Gastrocnemius medialis (tissue), 4 donors: Measurements from ENCODE around the gene HOXA9. TPM values are rescaled to one million over a fixed set of nuclear protein-coding genes. Genes with fewer than 3 reads are reported as not detected.
A peak's percentile ranks its signal among the peaks of the same experiment; 100 is the strongest.

Source experiments
- ATAC-seq, 2 donors: fragments of 150-250 bp; one replicate each; pipeline ENCODE4 v1.9.1; 2016
- DNase-seq, 2 donors: peaks; one replicate each; pipeline ENCODE4 v3.0.0-alpha.2; 2019
- H3K27ac ChIP-seq, 4 donors: fragments of 200-600 bp; sonication (generic); 1 replicate in 1 of 4; 2 replicates in 3 of 4; pipeline ENCODE4 v1.5.1; 2016 to 2018; ENCODE audit warnings: mild to moderate bottlenecking in 2 of 4, moderate library complexity in 1 of 4
- H3K27me3 ChIP-seq, 3 donors: fragments of 200-600 bp; sonication (generic) in 2 of 3; 1 replicate in 1 of 3; 2 replicates in 2 of 3; pipeline versions ENCODE4 v1.5.1 to v1.6.0; 2016 to 2019; ENCODE audit warnings: mild to moderate bottlenecking in 1 of 3, moderate library complexity in 1 of 3
- H3K36me3 ChIP-seq, 2 donors: fragments of 200-600 bp; sonication (generic) in 1 of 2; one replicate each; pipeline ENCODE4 v1.5.1; 2017 to 2018
- H3K4me1 ChIP-seq, 2 donors: fragments of 200-600 bp; sonication (generic) in 1 of 2; one replicate each; pipeline ENCODE4 v1.5.1; 2016 to 2017; ENCODE audit warnings: mild to moderate bottlenecking in 2 of 2
- H3K4me3 ChIP-seq, 4 donors: fragments of 200-600 bp; sonication (generic) in 3 of 4; 1 replicate in 1 of 4; 2 replicates in 3 of 4; pipeline ENCODE4 v1.5.1; 2016 to 2019; ENCODE audit warnings: mild to moderate bottlenecking in 2 of 4
- H3K9me3 ChIP-seq, 3 donors: fragments of 200-600 bp; sonication (generic) in 2 of 3; 1 replicate in 1 of 3; 2 replicates in 2 of 3; pipeline ENCODE4 v1.5.1; 2016 to 2019
- POLR2A ChIP-seq, 2 donors: fragments of 450-650 bp; IDR thresholded peaks; one replicate each; pipeline ENCODE4 v1.6.1; 2017; ENCODE audit warnings: antibody characterized with exemption in 2 of 2, mild to moderate bottlenecking in 2 of 2, moderate library complexity in 2 of 2
- in situ Hi-C, 4 donors: fragments of 200-750 bp; cut with MboI; loops; one replicate each; pipeline versions ENCODE4 v1.15.0 to v1.8.0; 2017; ENCODE audit warnings: low sequenced_read_pairs in 4 of 4
- intact Hi-C: fragments of 100-400 bp; cut with DNase I; formaldehyde crosslinking; loops from one replicate; pipeline ENCODE4 v1.15.1; 2023; ENCODE audit warnings: low total_unique reads
- total RNA-seq, 4 donors: library from RNA; depleted of rRNA; stranded (reverse); fragments of >200 nt; gene quantifications; one replicate each; pipeline versions ENCODE4 v1.1.0 to v1.2.3, GENCODE V29; 2016
- TF ChIP-seq, protein P1 (sequence below), 5 experiments: fragments of 450-650 bp in 3 of 5; fragments of 200-600 bp in 2 of 5; sonication (generic) in 2 of 5; IDR thresholded peaks in 4 of 5; conservative IDR thresholded peaks in 1 of 5; 1 replicate in 4 of 5; 2 replicates in 1 of 5; pipeline ENCODE4 v1.5.1; 2016 to 2019; ENCODE audit warnings: antibody characterized with exemption in 5 of 5, mild to moderate bottlenecking in 3 of 5, moderate library complexity in 3 of 5

Gene HOXA9
- total RNA-seq, 4 donors from 2014 or later = 18.9 to 30.3 (median 19.5) TPM

DNA sequence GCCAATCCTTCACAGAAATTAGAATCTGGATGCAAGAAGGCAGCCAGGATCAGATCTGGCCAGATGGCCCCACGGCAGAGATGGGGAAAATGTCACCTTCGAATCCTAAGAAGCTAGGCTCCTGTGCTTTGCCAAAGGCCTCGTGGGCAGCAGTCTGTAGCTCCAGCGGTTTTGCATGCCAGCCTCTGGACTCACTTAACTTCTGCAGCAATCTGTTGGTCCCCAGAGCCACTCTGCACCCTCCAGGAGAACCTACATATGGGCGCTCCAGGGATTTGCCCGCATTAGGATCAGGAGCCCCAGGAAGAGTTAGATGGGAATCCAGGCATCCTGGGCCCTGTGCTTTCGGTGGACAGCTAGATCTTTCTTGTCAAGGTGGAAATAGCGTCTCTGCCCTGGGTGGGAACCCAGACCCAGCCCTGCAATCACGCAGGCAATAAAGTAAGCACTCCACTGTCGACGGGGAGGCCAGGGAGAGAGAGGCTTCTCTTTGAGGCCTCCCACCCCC is 44.6 kb upstream of the HOXA9 start:
- H3K27me3 ChIP-seq = peaks cover 19 to 48% (median 45%) of the 10 kb centered on the region in 3 donors
- no peak for DNase-seq
- ATAC-seq = no peak
- TF ChIP-seq POLR2A (IDR thresholded peaks at IDR 0.05) = no peak
- TF ChIP-seq, protein P1, sequence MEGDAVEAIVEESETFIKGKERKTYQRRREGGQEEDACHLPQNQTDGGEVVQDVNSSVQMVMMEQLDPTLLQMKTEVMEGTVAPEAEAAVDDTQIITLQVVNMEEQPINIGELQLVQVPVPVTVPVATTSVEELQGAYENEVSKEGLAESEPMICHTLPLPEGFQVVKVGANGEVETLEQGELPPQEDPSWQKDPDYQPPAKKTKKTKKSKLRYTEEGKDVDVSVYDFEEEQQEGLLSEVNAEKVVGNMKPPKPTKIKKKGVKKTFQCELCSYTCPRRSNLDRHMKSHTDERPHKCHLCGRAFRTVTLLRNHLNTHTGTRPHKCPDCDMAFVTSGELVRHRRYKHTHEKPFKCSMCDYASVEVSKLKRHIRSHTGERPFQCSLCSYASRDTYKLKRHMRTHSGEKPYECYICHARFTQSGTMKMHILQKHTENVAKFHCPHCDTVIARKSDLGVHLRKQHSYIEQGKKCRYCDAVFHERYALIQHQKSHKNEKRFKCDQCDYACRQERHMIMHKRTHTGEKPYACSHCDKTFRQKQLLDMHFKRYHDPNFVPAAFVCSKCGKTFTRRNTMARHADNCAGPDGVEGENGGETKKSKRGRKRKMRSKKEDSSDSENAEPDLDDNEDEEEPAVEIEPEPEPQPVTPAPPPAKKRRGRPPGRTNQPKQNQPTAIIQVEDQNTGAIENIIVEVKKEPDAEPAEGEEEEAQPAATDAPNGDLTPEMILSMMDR (IDR thresholded peaks at IDR 0.05 in 4 of 5, conservative IDR thresholded peaks at IDR 0.05 in 1 of 5) = no peak
- H3K27ac ChIP-seq = no peak overlapping the region
- no peak overlapping the region for H3K4me3 ChIP-seq
- in situ Hi-C loops = loop anchor here (5.0 to 25.0 kb wide), 7 partner anchors 352 to 805 kb away; no protein-coding TSS in a partner anchor
- no peaks in the 10 kb centered on the region for H3K9me3 ChIP-seq
- no peaks in the 10 kb centered on the region for H3K36me3 ChIP-seq
- intact Hi-C loops = no loop called here
- H3K4me1 ChIP-seq = peaks cover 6 to 9% of the 10 kb centered on the region in 2 donors

GRCh38 chr7:27208998-27209397 is 43.7 kb upstream of the HOXA9 start:
- Histone ChIP-seq H3K9me3 (no peaks in the 10 kb centered on the region), H3K27ac (no peak overlapping the region), H3K4me3 (no peak overlapping the region), H3K36me3 (no peaks in the 10 kb centered on the region), H3K4me1 (peaks cover 11 to 13% of the 10 kb centered on the region in 2 donors), H3K27me3 (peaks cover 29 to 56% (median 55%) of the 10 kb centered on the region in 3 donors)
- ATAC-seq = no peak
- TF ChIP-seq POLR2A (IDR thresholded peaks at IDR 0.05) = no peak
- TF ChIP-seq, protein P1 (IDR thresholded peaks at IDR 0.05 in 4 of 5, conservative IDR thresholded peaks at IDR 0.05 in 1 of 5) = no peak
- intact Hi-C loops = no loop called here
- DNase-seq = no peak
- in situ Hi-C loops = loop anchor here (5.0 to 25.0 kb wide), 7 partner anchors 353 to 806 kb away; no protein-coding TSS in a partner anchor

GRCh38 chr7:27207348-27207985 is 42.1 kb upstream of the HOXA9 start:
- TF ChIP-seq, protein P1 (IDR thresholded peaks at IDR 0.05 in 4 of 5, conservative IDR thresholded peaks at IDR 0.05 in 1 of 5) = no peak
- no peak for TF ChIP-seq POLR2A (IDR thresholded peaks at IDR 0.05)
- DNase-seq = no peak
- Histone ChIP-seq H3K9me3 (no peaks in the 10 kb centered on the region), H3K27me3 (peaks cover 40 to 62% (median 58%) of the 10 kb centered on the region in 3 donors), H3K27ac (no peak overlapping the region), H3K4me1 (peaks cover 11 to 13% of the 10 kb centered on the region in 2 donors), H3K36me3 (no peaks in the 10 kb centered on the region), H3K4me3 (no peak overlapping the region)
- ATAC-seq = no peak
- intact Hi-C loops = no loop called here
- in situ Hi-C loops = loop anchor here (5.0 to 25.0 kb wide), 7 partner anchors 355 to 807 kb away; no protein-coding TSS in a partner anchor

GRCh38 chr7:27205325-27206280 is 40.3 kb upstream of the HOXA9 start:
- Histone ChIP-seq H3K27ac (no peak overlapping the region), H3K36me3 (no peaks in the 10 kb centered on the region), H3K4me3 (peak overlapping the region; percentile 26 to 54 (median 34)), H3K27me3 (peaks cover 41 to 68% (median 59%) of the 10 kb centered on the region in 3 donors), H3K4me1 (peaks cover 11 to 12% of the 10 kb centered on the region in 2 donors), H3K9me3 (no peaks in the 10 kb centered on the region)
- TF ChIP-seq, protein P1 (IDR thresholded peaks at IDR 0.05 in 4 of 5, conservative IDR thresholded peaks at IDR 0.05 in 1 of 5) = no peak
- no peak for TF ChIP-seq POLR2A (IDR thresholded peaks at IDR 0.05)
- in situ Hi-C loops (loop anchor here (5.0 to 25.0 kb wide), 7 partner anchors 357 to 809 kb away; no protein-coding TSS in a partner anchor), intact Hi-C loops (no loop called here)
- no peak for DNase-seq
- no peak for ATAC-seq
